ENCODE results near the gene TXNDC12. TPM values are rescaled to one million over a fixed set of nuclear protein-coding genes. Genes with fewer than 3 reads are reported as not detected.
A peak's percentile ranks its signal among the peaks of the same experiment; 100 is the strongest.

The TXNDC12 gene
- total RNA-seq, 1 donor from 2014 or later = 44.8 TPM

DNA sequence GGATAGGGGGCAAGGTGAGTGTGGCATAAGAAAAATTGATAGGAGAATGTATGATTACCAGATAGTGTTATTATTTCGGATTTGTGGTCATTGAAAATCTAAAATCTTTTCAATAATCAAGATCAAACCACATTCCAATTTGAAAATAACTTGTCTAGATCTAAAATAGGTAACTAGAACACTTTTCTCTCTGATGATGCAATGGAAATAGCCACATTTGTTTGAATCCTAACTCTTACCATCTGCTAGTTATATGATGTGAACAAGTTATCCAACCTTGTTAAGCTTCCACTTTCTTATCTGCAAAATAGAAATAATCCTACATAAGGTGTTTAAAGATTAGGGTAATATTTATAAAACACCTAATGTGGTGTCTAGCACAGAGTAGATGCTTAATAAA lies 4.9 kb upstream of the TXNDC12 start:
- intact Hi-C loops (cut with DNase I) = no loop called here
- TF ChIP-seq, protein P1, sequence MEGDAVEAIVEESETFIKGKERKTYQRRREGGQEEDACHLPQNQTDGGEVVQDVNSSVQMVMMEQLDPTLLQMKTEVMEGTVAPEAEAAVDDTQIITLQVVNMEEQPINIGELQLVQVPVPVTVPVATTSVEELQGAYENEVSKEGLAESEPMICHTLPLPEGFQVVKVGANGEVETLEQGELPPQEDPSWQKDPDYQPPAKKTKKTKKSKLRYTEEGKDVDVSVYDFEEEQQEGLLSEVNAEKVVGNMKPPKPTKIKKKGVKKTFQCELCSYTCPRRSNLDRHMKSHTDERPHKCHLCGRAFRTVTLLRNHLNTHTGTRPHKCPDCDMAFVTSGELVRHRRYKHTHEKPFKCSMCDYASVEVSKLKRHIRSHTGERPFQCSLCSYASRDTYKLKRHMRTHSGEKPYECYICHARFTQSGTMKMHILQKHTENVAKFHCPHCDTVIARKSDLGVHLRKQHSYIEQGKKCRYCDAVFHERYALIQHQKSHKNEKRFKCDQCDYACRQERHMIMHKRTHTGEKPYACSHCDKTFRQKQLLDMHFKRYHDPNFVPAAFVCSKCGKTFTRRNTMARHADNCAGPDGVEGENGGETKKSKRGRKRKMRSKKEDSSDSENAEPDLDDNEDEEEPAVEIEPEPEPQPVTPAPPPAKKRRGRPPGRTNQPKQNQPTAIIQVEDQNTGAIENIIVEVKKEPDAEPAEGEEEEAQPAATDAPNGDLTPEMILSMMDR (IDR thresholded peaks at IDR 0.05) = no peak
- H3K36me3 ChIP-seq = peaks cover 51% of the 10 kb centered on the region
- H3K27me3 ChIP-seq = no peaks in the 10 kb centered on the region
- DNase-seq (no peak), ATAC-seq (no peak)
- no peak overlapping the region for H3K4me3 ChIP-seq
- no peak overlapping the region for H3K27ac ChIP-seq
- H3K9me3 ChIP-seq = no peaks in the 10 kb centered on the region
- H3K4me1 ChIP-seq = peaks cover 30% of the 10 kb centered on the region

DNA sequence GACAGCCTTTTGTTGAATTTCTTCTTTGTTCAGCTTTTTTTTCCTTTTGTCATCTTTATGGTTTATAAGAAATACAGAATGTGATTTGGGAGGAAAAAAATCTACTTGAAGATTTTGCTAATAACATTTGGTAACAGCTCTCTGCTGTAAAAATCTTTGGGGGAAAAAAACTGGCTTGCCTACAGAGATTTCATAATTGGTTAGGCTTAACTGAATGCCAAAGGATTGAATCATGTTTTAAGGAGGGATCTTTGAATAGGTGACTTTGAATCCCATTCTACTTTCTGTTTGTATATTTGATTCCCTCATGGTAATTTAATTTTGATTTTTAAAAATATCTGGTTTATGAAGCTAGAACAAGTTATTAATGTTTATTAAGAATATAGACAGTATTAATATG lies 4.3 kb upstream of the TXNDC12 start:
- Histone ChIP-seq H3K36me3 (peaks cover 46% of the 10 kb centered on the region), H3K27ac (no peak overlapping the region), H3K9me3 (no peaks in the 10 kb centered on the region), H3K4me3 (no peak overlapping the region), H3K4me1 (peaks cover 32% of the 10 kb centered on the region), H3K27me3 (no peaks in the 10 kb centered on the region)
- TF ChIP-seq, protein P1 (IDR thresholded peaks at IDR 0.05) = no peak
- DNase-seq = no peak
- intact Hi-C loops (cut with DNase I) = no loop called here
- ATAC-seq = no peak

DNA sequence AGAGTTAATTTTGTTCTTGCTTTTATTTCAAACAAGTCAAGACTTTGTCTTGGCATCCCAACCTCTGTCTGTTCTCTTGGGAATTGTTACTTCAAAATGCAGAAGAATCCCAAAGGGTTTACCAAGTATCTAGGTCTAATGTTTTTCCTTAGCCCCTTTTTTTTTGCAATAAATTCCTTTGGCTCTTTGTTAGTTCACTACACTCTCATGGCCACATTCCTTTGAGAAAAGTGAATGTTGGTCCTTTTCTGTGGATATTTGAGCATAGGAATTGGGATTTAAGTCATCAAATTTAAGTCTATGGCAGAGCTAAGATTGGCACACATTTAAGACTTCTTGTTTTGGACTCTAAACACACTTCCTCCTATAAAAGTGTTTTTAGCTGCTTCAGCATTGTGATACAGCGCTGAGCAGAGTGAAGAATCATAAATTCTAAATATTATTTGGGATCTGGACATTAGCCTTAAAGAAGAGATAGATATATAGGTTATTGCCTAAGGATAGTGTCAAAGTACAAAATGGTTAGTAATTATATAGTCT lies 3.0 kb upstream of the TXNDC12 start:
- Histone ChIP-seq H3K9me3 (no peaks in the 10 kb centered on the region), H3K4me3 (peak overlapping the region; percentile 97), H3K27me3 (no peaks in the 10 kb centered on the region), H3K27ac (no peak overlapping the region), H3K4me1 (peaks cover 42% of the 10 kb centered on the region), H3K36me3 (peaks cover 33% of the 10 kb centered on the region)
- no peak for ATAC-seq
- intact Hi-C loops (cut with DNase I) = no loop called here
- no peak for DNase-seq
- TF ChIP-seq, protein P1 (IDR thresholded peaks at IDR 0.05) = no peak

DNA sequence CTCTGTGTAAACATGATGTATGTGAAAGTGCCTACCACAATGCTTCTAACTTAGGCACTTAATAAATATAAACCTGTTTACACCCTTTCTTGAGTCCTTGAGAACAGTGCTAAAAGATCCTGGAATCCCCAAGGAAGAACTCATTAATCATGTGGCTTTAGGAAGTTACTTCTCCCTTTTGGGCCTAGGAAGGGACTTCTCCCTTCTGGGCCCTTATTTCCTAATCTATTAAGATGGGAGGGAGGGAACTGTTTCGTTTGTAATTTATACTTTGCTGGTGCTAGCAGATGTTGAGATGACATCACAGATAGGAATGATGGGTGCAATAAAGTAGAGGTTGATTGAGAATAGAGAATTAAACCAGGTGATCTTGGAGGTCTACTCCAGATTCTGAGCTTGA lies 2.3 kb upstream of the TXNDC12 start:
- DNase-seq (no peak), ATAC-seq (no peak)
- Histone ChIP-seq H3K9me3 (no peaks in the 10 kb centered on the region), H3K36me3 (peaks cover 33% of the 10 kb centered on the region), H3K27ac (peak overlapping the region; percentile 93), H3K27me3 (no peaks in the 10 kb centered on the region), H3K4me3 (peak overlapping the region; percentile 97), H3K4me1 (peaks cover 42% of the 10 kb centered on the region)
- intact Hi-C loops (cut with DNase I) = no loop called here
- TF ChIP-seq, protein P1 (IDR thresholded peaks at IDR 0.05) = no peak

DNA sequence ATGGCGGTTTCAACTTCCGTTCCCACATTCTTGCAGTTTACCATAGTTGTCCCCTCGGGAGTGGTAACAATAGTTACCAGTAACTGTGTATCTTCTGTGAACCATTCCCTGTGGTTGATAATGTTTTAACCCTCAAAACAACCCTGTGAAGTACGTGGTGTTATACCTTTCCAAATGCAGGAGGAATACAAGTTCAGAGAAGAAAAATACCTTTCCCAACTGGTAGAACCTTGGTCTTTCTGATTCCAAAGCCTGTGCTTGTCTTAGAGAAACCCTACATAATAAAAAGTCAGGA lies 1.9 kb upstream of the TXNDC12 start:
- no peak for DNase-seq
- TF ChIP-seq, protein P1 (IDR thresholded peaks at IDR 0.05) = no peak
- Histone ChIP-seq H3K4me1 (peaks cover 42% of the 10 kb centered on the region), H3K27me3 (no peaks in the 10 kb centered on the region), H3K4me3 (peak overlapping the region; percentile 97), H3K9me3 (no peaks in the 10 kb centered on the region), H3K36me3 (peaks cover 34% of the 10 kb centered on the region), H3K27ac (peak overlapping the region; percentile 93)
- no peak for ATAC-seq
- intact Hi-C loops (cut with DNase I) = no loop called here
